Transverse colon (tissue), 4 donors: ENCODE measurements around the gene BEST4.

Experiments used
- POLR2A ChIP-seq: fragments of 450-650 bp; IDR thresholded peaks from one replicate; pipeline ENCODE4 v1.6.1; 2016; ENCODE audit warnings: antibody characterized with exemption, mild to moderate bottlenecking, moderate library complexity
- POLR2AphosphoS5 ChIP-seq, 3 donors: sonication (generic); formaldehyde crosslinking; IDR thresholded peaks; one replicate each; pipeline ENCODE4 v1.6.1; 2016; ENCODE audit warnings: antibody characterized with exemption in 3 of 3
- TF ChIP-seq, protein P1 (sequence below), 5 experiments: fragments of 200-600 bp in 3 of 5; fragments of 450-650 bp in 2 of 5; sonication (generic) in 3 of 5; IDR thresholded peaks; 1 replicate in 2 of 5; 2 replicates in 3 of 5; pipeline ENCODE4 v1.5.1; 2016 to 2017; ENCODE audit warnings: antibody characterized with exemption in 5 of 5, inconsistent platforms in 3 of 5, mild to moderate bottlenecking in 2 of 5, moderate library complexity in 1 of 5

DNA sequence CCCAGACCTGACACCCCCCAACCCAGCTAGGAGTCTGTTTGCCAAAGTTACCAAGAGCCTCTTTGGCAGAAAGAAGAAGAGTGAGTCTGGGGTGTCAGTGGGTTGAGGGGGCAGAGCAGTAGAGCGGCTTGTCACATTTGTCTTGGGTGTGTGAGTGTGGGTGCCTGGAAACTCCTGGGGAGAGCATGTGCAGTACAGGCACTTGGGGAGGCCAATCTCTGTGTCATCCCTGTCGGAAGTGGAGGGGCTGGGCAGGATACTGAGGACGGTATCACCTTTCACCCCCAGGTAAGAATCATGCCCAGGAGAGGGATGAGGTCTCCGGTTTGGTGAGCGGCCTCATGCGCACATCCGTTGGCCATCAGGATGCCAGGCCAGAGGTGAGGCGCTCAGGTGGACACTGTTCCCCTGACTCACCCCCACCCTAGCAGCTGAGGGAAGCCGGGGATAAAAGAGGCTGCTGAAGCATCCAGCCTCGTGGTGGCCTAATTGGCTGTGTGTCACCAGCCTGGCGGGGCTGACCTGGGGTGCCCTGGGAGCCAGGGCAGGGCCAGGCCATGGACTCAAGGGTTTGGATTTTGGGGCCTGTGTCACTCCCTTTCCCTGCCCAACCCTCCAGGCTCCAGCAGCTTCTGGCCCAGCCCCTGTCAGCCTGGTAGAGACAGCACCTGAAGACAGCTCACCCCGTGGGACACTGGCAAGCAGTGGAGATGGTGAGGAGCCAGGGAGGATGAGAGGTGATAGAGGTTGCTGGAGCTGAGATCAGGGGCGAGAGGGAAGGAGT, 15.5 kb upstream of the BEST4 start:
- TF ChIP-seq, protein P1, sequence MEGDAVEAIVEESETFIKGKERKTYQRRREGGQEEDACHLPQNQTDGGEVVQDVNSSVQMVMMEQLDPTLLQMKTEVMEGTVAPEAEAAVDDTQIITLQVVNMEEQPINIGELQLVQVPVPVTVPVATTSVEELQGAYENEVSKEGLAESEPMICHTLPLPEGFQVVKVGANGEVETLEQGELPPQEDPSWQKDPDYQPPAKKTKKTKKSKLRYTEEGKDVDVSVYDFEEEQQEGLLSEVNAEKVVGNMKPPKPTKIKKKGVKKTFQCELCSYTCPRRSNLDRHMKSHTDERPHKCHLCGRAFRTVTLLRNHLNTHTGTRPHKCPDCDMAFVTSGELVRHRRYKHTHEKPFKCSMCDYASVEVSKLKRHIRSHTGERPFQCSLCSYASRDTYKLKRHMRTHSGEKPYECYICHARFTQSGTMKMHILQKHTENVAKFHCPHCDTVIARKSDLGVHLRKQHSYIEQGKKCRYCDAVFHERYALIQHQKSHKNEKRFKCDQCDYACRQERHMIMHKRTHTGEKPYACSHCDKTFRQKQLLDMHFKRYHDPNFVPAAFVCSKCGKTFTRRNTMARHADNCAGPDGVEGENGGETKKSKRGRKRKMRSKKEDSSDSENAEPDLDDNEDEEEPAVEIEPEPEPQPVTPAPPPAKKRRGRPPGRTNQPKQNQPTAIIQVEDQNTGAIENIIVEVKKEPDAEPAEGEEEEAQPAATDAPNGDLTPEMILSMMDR (IDR thresholded peaks at IDR 0.05), result no peak
- no peak for TF ChIP-seq POLR2A
- TF ChIP-seq POLR2AphosphoS5 (IDR thresholded peaks at IDR 0.05), result no peak
